Measurements from ENCODE around the gene DLG5. TPM values are rescaled to one million over a fixed set of nuclear protein-coding genes. Genes with fewer than 3 reads are reported as not detected.

The DLG5 gene
- polyA plus RNA-seq, 2 of the 4 experiments (the other 2 are of a cell fraction): 17.0 to 30.9 TPM

DNA sequence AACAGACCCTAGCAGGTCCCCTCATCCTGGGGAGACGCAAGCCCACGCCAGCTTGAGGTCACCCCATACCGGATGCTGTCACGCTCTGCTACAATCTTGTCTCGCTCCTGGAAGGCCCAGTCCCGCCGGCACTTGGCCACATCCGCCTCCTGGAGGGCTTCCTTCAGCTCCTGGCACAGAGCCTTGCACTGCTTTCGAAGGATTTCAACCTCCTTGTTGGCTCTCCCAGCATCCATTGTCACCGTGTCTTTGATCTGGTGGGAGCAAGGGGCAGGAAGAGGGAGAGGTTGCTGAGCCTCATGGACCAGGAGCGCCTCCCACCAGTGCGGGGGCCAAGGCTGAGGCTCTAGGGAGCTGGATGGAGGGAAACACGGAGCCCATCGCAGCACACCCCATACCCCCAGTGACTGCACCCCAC lies 90.9 kb downstream of the DLG5 start:
- ChIA-PET CTCF (interaction anchor here (1.2 to 1.7 kb wide), 2 partner anchors 11 to 667 kb away, joined by 3 to 6 read pairs; no protein-coding TSS in a partner anchor), POLR2A (no interaction called here)
- FAIRE-seq: no peak
- 96% methylated on average over 14 of the region's 14 CpGs for WGBS (ENCODE audit: missing lambda C conversion rate)
- no peak overlapping the region for H3K4me2 ChIP-seq
- TF ChIP-seq RCOR1 (IDR thresholded peaks at IDR 0.05; ENCODE audit: low read depth, low read length) (no peak), RNF2 (IDR thresholded peaks at IDR 0.05; ENCODE audit: borderline replicate concordance, low read depth) (no peak), ESRRA (IDR thresholded peaks at IDR 0.05; ENCODE audit: borderline replicate concordance, low read length) (no peak), KDM5A (IDR thresholded peaks at IDR 0.05) (no peak), RARB (CRISPR knock-in tag; IDR thresholded peaks at IDR 0.05) (no peak), JUN (IDR thresholded peaks at IDR 0.05) (no peak), SREBF2 (IDR thresholded peaks at IDR 0.05) (no peak), KDM1A (IDR thresholded peaks at IDR 0.05; ENCODE audit: low read depth) (no peak), GATA3 (IDR thresholded peaks at IDR 0.05; ENCODE audit: borderline replicate concordance) (no peak), MYC (IDR thresholded peaks at IDR 0.05; ENCODE audit: borderline replicate concordance, low read length) (no peak), CHD4 (IDR thresholded peaks at IDR 0.05; ENCODE audit: borderline replicate concordance) (no peak), CBX8 (IDR thresholded peaks at IDR 0.05) (no peak), RFX5 (IDR thresholded peaks at IDR 0.05) (no peak)
- TF ChIP-seq, protein P1, sequence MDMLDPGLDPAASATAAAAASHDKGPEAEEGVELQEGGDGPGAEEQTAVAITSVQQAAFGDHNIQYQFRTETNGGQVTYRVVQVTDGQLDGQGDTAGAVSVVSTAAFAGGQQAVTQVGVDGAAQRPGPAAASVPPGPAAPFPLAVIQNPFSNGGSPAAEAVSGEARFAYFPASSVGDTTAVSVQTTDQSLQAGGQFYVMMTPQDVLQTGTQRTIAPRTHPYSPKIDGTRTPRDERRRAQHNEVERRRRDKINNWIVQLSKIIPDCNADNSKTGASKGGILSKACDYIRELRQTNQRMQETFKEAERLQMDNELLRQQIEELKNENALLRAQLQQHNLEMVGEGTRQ (IDR thresholded peaks at IDR 0.05): no peak
- H3K27ac ChIP-seq: no peak overlapping the region
- H3K4me3 ChIP-seq: no peak overlapping the region
- no peak for DNase-seq (ENCODE audit: low read depth in 1 of 2, low spot score in 1 of 2)
- no peak for ATAC-seq
- no peaks in the 10 kb centered on the region for H3K9me3 ChIP-seq
- H3K4me1 ChIP-seq: no peaks in the 10 kb centered on the region

DNA sequence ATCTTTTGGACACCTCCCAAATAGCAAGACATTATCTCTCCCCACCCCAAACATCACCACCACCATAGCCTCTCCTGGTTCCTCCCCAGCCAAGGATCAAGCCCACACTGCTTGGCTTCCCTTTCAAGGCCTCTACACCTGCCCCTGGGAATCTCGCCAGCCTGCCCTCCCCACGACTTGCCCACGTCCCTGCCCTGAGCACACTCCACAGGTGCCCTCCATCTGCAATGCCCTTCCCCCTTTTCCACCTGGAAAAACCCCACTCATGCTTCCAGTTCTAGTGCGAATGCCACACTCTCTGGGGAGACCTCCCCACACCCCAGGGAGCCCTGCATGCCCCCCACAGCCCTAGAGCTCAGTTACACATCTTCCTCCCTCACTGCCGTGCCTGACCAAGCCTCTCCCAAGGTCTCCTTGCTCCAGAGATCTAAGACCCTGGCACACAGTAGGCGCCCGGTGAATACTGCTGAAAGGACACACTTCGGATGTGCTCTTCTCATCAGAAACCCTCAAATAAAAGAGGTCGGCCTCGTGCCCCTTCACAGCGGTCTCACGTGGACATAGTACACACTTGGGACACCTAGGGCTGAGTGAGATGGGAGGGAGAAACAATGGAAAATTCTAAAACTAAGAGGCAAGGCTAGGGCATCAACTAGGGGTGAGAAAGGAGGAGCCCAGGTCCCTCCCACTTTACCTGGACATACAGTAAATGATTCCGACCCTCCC lies 91.4 kb downstream of the DLG5 start:
- Histone ChIP-seq H3K4me1 (no peaks in the 10 kb centered on the region), H3K27ac (no peak overlapping the region), H3K4me2 (no peak overlapping the region), H3K4me3 (no peak overlapping the region), H3K9me3 (no peaks in the 10 kb centered on the region)
- DNase-seq (ENCODE audit: low read depth in 1 of 2, low spot score in 1 of 2): no peak
- POLR2A ChIA-PET: no interaction called here
- 83% methylated on average over 9 of the region's 13 CpGs for WGBS (ENCODE audit: missing lambda C conversion rate)
- no peak for ATAC-seq
- FAIRE-seq: no peak
- CTCF ChIA-PET: interaction anchor here (1.2 kb wide), 1 partner anchor 12 kb away, joined by 3 read pairs; no protein-coding TSS in a partner anchor
- TF ChIP-seq SMC3 (IDR thresholded peaks at IDR 0.05) (no peak), HOXB5 (CRISPR knock-in tag; IDR thresholded peaks at IDR 0.05) (no peak), KDM5A (IDR thresholded peaks at IDR 0.05) (no peak), EHMT2 (IDR thresholded peaks at IDR 0.05; ENCODE audit: low read depth) (no peak), HOXA7 (CRISPR knock-in tag; IDR thresholded peaks at IDR 0.05) (no peak), TFCP2L1 (CRISPR knock-in tag; IDR thresholded peaks at IDR 0.05) (no peak), RARB (CRISPR knock-in tag; IDR thresholded peaks at IDR 0.05) (no peak), CEBPB (IDR thresholded peaks at IDR 0.05) (no peak), ESRRA (IDR thresholded peaks at IDR 0.05; ENCODE audit: borderline replicate concordance, low read length) (no peak), JUNB (IDR thresholded peaks at IDR 0.05) (no peak), FOXS1 (CRISPR knock-in tag; IDR thresholded peaks at IDR 0.05) (no peak), FOSB (CRISPR knock-in tag; IDR thresholded peaks at IDR 0.05) (no peak), PBX3 (IDR thresholded peaks at IDR 0.05) (no peak), CHD2 (IDR thresholded peaks at IDR 0.05; ENCODE audit: low read length, partially characterized antibody) (no peak)
- TF ChIP-seq, protein P2, sequence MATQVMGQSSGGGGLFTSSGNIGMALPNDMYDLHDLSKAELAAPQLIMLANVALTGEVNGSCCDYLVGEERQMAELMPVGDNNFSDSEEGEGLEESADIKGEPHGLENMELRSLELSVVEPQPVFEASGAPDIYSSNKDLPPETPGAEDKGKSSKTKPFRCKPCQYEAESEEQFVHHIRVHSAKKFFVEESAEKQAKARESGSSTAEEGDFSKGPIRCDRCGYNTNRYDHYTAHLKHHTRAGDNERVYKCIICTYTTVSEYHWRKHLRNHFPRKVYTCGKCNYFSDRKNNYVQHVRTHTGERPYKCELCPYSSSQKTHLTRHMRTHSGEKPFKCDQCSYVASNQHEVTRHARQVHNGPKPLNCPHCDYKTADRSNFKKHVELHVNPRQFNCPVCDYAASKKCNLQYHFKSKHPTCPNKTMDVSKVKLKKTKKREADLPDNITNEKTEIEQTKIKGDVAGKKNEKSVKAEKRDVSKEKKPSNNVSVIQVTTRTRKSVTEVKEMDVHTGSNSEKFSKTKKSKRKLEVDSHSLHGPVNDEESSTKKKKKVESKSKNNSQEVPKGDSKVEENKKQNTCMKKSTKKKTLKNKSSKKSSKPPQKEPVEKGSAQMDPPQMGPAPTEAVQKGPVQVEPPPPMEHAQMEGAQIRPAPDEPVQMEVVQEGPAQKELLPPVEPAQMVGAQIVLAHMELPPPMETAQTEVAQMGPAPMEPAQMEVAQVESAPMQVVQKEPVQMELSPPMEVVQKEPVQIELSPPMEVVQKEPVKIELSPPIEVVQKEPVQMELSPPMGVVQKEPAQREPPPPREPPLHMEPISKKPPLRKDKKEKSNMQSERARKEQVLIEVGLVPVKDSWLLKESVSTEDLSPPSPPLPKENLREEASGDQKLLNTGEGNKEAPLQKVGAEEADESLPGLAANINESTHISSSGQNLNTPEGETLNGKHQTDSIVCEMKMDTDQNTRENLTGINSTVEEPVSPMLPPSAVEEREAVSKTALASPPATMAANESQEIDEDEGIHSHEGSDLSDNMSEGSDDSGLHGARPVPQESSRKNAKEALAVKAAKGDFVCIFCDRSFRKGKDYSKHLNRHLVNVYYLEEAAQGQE (IDR thresholded peaks at IDR 0.05): no peak

Data from A549 (cell line).